ENCODE data around the gene MAX. TPM values are rescaled to one million over a fixed set of nuclear protein-coding genes. Genes with fewer than 3 reads are reported as not detected.

The MAX gene
- total and polyA plus RNA-seq, 8 donors, result 59.9 to 96.5 (median 63.4) TPM

GRCh38 chr14:65077318-65077717 lies 25.0 kb downstream of the MAX start:
- no peak for TF ChIP-seq CTCF (IDR thresholded peaks at IDR 0.05)

GRCh38 chr14:65075628-65076325 lies 26.5 kb downstream of the MAX start:
- H3K9me3 ChIP-seq, result no peaks in the 10 kb centered on the region
- H3K36me3 ChIP-seq, result peaks cover 0 to 61% of the 10 kb centered on the region in 2 donors
- no peaks in the 10 kb centered on the region for H3K27me3 ChIP-seq
- no peak for ATAC-seq
- DNase-seq, result peak in 1 of 4 donors; percentile 79
- no peak overlapping the region for H3K4me3 ChIP-seq
- peak overlapping the region in 1 of 2 donors; percentile 84 for H3K27ac ChIP-seq
- H3K4me1 ChIP-seq, result peaks cover 5 to 75% of the 10 kb centered on the region in 2 donors
- TF ChIP-seq CTCF (IDR thresholded peaks at IDR 0.05), result no peak
- intact Hi-C loops (cut with DNase I), result no loop called here

More at GRCh38 chr14:65077318-65077717, 25.0 kb downstream of the MAX start:
- DNase-seq (no peak), ATAC-seq (no peak)
- no peaks in the 10 kb centered on the region for H3K27me3 ChIP-seq
- no peaks in the 10 kb centered on the region for H3K9me3 ChIP-seq
- intact Hi-C loops (cut with DNase I), result no loop called here
- peaks cover 9 to 81% of the 10 kb centered on the region in 2 donors for H3K4me1 ChIP-seq
- peak overlapping the region in 1 of 2 donors; percentile 83 for H3K27ac ChIP-seq
- no peak overlapping the region for H3K4me3 ChIP-seq
- peaks cover 0 to 75% of the 10 kb centered on the region in 2 donors for H3K36me3 ChIP-seq

- no peaks in the 10 kb centered on the region for H3K27me3 ChIP-seq
- peaks cover 13 to 72% of the 10 kb centered on the region in 2 donors for H3K4me1 ChIP-seq
- no peak for DNase-seq
- peak overlapping the region; percentile 66 to 84 for H3K27ac ChIP-seq
- intact Hi-C loops (cut with DNase I), result no loop called here
- H3K9me3 ChIP-seq, result no peaks in the 10 kb centered on the region
- peak; percentile 19 for ATAC-seq
- H3K36me3 ChIP-seq, result peaks cover 0 to 65% of the 10 kb centered on the region in 2 donors
- H3K4me3 ChIP-seq, result no peak overlapping the region
- no peak for TF ChIP-seq CTCF (IDR thresholded peaks at IDR 0.05)
Measured at GRCh38 chr14:65074449-65075150, 27.7 kb downstream of the MAX start.

GRCh38 chr14:65073605-65074201 lies 28.6 kb downstream of the MAX start:
- Histone ChIP-seq H3K4me3 (no peak overlapping the region), H3K4me1 (peaks cover 13 to 63% of the 10 kb centered on the region in 2 donors), H3K36me3 (peaks cover 0 to 72% of the 10 kb centered on the region in 2 donors), H3K27ac (peak overlapping the region in 1 of 2 donors; percentile 84), H3K9me3 (no peaks in the 10 kb centered on the region), H3K27me3 (no peaks in the 10 kb centered on the region)
- ATAC-seq (no peak), DNase-seq (no peak)
- intact Hi-C loops (cut with DNase I), result no loop called here
- no peak for TF ChIP-seq CTCF (IDR thresholded peaks at IDR 0.05)

- Histone ChIP-seq H3K27me3 (no peaks in the 10 kb centered on the region), H3K4me3 (no peak overlapping the region), H3K36me3 (peaks cover 0 to 65% of the 10 kb centered on the region in 2 donors), H3K9me3 (no peaks in the 10 kb centered on the region), H3K27ac (peak overlapping the region in 1 of 2 donors; percentile 84), H3K4me1 (peaks cover 13 to 55% of the 10 kb centered on the region in 2 donors)
- no peak for TF ChIP-seq CTCF (IDR thresholded peaks at IDR 0.05)
- no peak for DNase-seq
- intact Hi-C loops (cut with DNase I), result no loop called here
- ATAC-seq, result no peak
Measured at GRCh38 chr14:65072937-65073336, 29.4 kb downstream of the MAX start.
